ENCODE data around the gene CYREN. TPM values are rescaled to one million over a fixed set of nuclear protein-coding genes. Genes with fewer than 3 reads are reported as not detected.

The CYREN gene
- total RNA-seq: 35.0 and 42.9 TPM in 2 replicates

GRCh38 chr7:135170274-135170997, at the start of gene CYREN:
CYREN (minus strand) TSS chr7:135170707; CDS start chr7:135168922, 1,785 bp downstream.

GRCh38 chr7:135211179-135211945, 40.9 kb upstream of the CYREN start, which contains the start of gene WDR91:
WDR91 (minus strand) TSS chr7:135211526; CDS start chr7:135211502, 24 bp downstream.

GRCh38 chr7:135147899-135148721, 22.4 kb downstream of the CYREN start, which contains the start of gene TMEM140:
TMEM140 (plus strand) TSS chr7:135148072; CDS start chr7:135164442, 16,370 bp downstream.

Other genes with a start within 250 kb of the CYREN start
- gene AGBL3, start 184.2 kb downstream of the CYREN start, total RNA-seq: 0.66 and 0.91 TPM in 2 replicates
- gene TMEM140, start 22.6 kb downstream of the CYREN start, total RNA-seq: 8.7 and 17.7 TPM in 2 replicates
- 8.7 and 9.0 TPM in 2 replicates for gene WDR91, start 40.8 kb upstream of the CYREN start, total RNA-seq
- gene STRA8, start 63.1 kb upstream of the CYREN start, total RNA-seq: not detected in 2 replicates

All from smooth muscle cell of the pulmonary artery (primary cell).